Stimulated activated CD4-positive, alpha-beta T cell treated with anti-CD3 and anti-CD28 coated beads, Interleukin-1b, Interleukin-23, amount 100 ng/mL, for 24 hours (primary cell): ENCODE data around the gene PLXNA1.

Source experiments
- DNase-seq, 4 experiments: peaks; one replicate each; pipeline ENCODE4 v3.0.0-alpha.2; 2020; ENCODE audit warnings: low read depth in 4 of 4, low spot score in 1 of 4

PLXNA1 gene

DNA sequence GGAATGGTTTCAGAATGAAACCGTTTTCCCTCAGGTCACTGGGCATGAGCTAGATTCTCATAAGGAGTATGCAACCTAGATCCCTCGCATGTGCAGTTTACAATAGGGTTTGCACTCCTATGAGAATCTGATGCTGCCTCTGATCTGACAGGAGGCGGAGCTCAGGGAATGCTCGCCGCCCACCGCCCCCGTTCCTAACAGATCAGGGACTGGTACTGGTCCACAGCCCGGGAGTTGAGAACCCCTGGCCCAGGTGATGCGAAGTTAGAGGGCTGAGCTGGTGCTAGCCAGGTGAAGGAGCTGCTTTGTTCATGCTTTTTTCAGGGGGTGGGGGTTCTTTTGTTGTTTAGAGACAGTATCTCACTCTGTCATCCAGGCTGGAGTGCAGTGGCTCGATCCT, 15.5 kb upstream of the PLXNA1 start:
- DNase-seq, result no peak

DNA sequence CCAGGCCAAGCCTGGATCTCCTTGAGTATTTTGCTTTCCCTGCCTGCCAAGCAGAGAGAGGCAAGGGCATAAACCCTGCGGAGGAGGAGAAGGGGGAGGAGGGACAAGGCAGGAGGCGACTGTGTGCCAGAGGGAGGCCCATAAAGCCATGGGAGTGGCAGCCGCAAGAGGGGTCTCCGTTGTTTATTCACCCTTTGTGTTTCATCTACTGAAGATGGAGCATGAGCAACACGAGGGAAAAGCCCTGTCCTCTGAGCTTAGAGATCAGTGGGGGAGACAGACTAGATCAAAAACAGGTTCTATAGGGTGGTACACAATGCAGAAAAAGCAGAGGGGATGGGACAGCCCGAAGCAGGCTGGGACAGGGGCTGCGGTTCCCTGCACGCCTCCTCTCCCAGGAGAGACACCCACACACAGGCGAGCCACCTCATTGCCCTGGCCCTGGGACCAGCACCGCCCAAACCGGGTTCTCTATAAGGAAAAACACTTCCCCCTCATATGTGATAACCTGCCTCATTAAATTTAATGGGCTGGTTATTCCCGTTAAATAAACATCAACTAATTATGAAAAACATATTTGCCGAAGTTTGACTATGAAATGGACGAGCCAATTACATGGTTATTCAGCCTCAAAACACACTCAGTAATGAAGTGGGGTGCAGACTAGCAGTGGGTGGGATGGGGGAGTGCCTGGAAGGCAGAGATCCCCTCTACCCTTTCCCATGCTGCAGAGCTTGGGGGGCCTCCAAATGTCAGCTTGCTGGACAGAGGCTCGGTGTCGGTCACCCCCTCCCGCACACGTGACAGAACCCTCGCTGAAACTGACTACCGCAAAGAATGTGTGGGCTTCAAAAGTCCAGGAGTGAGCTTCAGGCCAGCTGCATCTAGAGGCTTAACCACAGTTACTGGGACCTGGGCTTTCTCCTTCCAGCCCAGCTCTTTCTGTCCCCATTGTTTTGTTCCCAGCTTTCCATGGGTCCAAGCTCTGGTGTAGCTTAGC, 14.2 kb upstream of the PLXNA1 start:
- DNase-seq, result no peak

DNA sequence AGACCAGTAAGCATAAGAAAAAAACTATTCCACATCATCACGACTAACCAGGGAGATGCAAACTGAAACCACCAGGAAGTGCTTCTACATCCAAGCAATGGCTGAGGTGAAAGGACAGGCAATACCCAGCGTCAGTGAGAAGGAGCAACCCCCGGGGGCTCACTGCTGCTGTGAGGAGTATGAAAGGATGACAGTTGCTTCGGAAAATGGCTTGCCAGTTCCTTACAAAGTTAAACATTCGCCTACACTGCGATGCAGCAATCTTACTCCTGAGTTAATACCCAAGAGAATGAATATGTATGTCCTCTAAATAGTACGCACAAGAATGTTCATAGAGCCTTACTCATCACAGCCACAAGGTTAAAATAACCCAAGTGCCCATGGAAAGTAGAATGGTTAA, 13.3 kb upstream of the PLXNA1 start:
- DNase-seq, result no peak

DNA sequence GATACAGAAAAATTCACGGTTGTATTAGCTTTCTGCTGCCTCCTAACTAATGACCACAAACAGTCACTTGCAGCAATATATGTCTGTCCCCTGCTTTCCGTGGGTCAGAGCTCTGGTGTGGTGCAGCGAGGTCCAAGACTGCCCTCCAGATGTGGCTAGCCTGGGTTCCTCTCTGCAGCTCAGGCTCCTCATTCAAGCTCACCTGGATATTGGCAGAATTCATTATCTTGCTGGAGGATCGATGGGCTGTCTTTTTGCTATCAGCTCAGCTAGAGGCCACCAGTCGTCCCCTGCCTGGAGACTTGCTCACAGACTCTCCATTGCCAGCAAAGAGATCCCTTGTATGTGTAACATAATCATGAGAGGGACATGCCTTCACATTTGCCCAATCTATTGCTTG, 12.8 kb upstream of the PLXNA1 start:
- DNase-seq, result no peak

DNA sequence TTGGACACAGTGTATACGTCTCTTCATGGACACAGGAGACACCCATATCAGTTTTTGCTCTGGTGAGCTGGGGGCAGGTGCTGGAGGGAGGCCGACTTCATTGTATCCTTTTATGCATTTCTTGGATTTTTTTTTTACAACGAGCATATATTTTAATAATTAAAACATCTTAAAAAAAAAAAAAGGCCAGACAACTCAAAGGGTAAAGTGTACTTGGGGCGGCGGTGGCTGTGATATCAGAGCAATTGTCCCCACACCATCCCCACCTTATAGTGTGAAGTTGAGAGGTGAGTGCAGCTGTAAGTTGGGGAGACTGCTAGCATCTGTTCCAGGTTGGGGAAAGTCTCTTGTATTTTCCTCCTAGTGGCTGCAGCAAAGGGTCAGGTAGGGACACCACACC, 12.0 kb upstream of the PLXNA1 start:
- DNase-seq, result no peak

GRCh38 chr3:126971891-126972351, 11.0 kb upstream of the PLXNA1 start:
- DNase-seq, result no peak

- DNase-seq, result no peak
Observed at GRCh38 chr3:126972866-126973265, 10.0 kb upstream of the PLXNA1 start.

DNA sequence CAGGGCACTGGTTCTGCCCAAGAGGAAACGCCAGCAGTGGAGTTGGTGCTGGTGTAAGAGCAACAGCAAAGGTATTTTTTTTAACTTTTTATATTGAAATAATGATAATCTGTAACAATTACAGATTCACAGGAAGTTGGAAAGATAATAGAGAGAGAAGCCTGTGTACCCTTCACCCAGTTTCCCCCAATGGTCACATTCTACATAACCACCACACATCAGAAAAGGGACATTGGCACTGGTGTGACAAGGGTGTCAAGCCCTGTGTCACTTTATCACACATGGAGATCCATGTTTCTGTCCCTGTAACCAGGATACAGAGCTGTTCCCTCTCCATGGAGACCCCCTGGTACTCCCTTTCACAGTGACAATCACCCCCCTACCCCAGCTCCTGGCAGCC, 9.1 kb upstream of the PLXNA1 start:
- no peak for DNase-seq

DNA sequence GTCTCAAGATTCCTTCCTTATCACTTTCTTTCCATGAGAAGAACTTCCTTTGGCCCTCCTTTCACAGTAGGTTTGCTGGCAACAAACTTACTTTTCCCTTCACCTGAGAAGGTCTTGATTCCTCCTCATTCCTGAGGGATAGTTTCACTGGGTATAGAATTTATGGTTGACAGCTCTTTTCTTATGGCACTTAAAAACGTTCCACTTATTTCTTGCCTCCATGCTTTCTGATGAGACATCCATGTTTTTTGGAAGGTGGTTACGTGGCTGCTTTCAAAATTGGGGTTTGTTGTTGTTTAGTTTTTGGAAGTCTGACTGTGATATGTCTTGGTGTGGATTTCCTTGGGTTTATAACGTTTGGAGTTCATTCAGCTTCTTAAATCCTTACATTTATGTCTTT, 8.2 kb upstream of the PLXNA1 start:
- DNase-seq, result no peak

DNA sequence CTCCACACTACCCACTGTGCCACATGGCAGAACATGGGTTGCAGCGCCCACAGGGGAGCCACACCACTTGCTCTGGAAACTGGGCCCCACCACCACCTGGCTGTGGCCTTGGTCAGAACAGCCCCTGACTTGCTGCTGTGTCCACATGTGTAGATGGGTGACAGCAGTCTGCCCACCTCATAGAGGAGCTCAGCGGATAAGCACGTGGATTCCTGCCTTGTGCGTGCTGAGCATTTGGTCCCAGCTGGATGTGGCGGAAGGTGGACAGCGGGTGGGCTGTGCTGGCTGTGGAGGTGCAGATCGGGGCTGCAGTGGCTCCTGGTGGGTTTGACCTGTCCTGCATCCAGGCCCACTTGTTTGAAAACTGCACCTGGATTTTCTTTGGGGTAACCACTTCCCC, 6.0 kb upstream of the PLXNA1 start:
- DNase-seq, result no peak

- no peak for DNase-seq
Observed at GRCh38 chr3:126977821-126978220, 5.1 kb upstream of the PLXNA1 start.

DNA sequence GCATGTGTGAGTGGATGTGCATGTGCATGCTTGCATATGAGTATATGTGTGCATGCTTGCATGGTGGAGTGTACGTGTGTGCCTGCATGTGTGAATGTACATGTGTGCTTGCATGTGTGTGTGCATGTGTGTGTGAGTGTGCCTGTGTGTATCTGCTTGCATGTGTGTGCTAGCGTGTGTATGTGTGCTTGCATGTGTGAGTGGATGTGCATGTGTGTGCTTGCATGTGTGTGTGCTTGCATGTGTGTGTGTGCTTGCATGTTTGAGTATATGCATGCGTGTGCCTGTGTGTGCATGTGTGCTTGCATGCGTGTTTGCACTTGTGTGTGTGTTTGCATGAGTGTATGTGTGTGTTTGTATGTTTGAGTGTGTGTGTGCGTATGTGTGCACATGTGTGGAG, 4.6 kb upstream of the PLXNA1 start:
- no peak for DNase-seq

DNA sequence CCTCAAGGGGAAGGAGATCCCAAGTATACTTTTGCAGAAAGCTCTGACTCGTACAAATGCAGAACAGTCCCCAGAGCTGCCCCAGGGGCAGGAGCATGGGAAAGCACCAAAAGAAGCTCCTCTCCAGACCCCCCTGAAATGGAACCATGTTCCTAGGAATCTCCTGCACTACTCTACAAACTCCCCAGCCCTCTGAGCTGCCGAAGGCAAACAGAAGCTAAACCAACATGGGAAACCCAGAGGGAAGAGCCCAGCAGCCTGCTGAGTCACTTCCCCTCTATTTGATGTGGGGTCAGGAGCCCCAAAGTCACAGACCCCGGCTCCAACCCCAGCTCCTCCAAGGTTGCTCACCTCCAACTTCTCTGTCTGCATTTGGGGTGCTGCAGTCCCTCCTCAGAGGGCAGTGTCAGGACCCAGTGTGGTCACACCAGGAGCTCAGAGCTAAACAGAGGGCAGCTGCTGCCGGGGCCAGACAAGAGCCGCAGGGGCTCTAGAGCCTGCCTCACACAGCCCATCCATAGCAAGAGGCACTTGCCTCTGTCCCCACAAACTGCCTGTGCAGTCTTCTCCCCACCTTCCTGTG, 3.8 kb upstream of the PLXNA1 start:
- DNase-seq, result no peak

DNA sequence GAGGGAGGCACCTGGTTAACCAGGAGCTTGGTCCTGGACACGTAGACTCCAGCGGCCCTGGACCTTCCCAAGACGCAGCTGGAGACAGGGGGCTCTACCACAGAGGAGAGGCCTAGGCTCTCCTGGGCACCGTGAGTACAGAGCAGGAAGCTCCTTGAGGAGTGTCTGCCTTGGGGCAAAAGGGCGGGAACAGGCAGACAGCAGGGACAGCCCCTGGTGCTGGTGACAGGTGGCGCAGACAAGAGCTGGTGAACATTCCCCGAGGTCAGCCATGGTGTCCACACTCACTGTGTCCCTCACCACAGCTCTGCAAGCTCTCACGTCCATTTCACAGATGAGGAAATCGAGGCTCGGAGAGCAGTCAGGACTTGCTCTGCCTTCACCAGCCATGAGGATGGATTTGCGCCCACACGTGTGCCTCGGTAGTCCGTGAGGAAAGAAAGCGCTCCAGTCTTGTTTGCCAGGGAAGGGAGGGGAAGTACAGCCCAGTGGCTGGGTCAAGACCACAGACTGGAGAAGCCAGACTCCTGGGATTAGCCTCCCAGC, 2.6 kb upstream of the PLXNA1 start:
- DNase-seq, result no peak

DNA sequence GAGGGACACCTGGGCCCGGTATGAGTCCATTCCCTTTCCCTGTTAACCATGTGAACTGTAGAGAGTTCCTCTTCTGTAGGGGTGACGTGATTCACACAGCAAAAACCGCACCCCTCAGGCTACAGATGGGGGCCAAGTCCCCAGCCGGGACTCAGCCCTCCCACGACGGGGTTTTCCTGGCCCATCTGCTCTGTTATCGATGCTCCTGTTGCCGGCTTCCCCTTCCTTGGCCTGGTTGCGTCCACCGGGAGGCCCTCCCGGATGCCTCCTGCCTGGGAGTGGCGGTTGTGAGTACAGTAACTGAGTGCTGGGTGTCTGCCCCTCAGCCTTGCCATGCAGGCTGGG, 817 bp upstream of the PLXNA1 start:
- DNase-seq, result peak in 3 of 4 experiments; percentile 34 to 55 (median 37)

GRCh38 chr3:126983276-126983652, 349 bp downstream of the PLXNA1 start:
- no peak for DNase-seq

DNA sequence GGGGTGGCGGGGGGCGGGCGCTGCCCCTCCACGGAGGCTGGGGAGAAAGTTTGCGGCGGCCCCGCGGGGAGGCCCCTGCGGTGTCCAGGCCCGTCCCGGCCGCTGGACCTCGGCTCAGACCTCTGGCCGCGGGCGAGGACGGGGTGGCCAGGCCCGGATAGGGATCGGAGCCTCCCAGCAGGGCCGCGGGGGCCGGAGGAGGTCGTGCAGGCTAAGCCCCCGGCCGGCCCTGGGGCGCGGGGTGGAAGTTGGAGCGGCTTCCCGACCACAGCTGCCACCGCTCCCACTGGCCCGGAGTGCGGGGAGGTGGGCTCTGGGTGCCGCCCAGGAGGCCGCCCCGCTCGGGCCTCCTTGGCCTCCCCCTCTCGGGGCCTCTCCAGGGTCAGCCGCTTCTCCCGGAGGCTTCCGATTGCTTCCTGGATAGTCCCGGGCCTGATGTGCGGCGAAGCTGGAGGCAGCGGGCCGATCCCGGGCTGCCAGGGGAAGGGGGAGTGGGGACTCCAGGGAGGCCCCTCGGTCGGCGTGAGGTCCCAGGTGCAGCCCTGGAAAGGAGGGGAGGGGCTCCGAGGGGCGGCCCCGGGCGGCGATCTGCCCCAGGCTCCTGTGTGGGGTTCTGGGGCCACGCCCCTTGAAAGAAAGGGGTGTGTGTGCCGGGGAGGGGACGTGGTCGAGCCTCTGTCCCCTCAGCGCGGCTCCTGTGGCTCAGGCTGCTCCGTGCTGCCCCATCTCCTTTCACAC, 907 bp downstream of the PLXNA1 start:
- peak in 2 of 4 experiments; percentile 21 to 23 for DNase-seq

DNA sequence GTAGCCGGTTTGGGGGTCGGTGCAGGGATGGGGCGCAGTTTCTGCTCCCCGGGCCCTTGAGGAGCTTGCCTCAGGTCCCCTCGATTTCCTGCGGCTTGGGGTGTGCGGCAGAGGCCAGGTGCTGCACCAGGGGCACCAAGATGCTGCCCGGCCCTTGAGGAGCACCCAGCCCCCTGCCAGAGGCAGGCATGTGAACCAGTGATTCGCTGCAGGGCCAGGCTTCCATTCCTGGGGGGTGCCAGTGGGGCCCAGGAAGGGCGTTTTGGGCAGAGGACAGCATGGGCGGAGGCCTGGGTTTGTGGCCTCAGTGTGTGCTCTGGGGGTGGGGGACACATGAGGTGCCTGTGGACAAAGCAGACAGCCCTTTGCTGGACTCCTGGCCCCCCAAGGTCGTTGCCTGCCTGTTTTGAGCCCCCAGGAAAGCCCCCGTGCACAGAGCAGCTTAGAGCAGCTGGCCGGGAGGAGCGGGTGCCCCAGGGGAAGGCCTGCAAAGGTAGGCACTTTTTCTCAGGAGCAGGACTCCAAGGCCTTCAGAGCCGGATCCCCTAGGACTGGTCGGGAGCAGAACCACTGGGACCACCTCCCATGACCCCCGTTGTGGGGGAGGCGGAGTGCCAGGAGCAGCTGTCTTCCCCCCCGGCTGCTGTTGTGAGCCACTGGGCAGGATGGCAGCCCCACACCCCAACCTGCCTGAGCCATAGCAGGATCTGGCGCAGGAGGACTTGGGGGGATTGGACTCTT, 1.6 kb downstream of the PLXNA1 start:
- no peak for DNase-seq

- DNase-seq, result no peak
Observed at GRCh38 chr3:126985132-126985985, 2.4 kb downstream of the PLXNA1 start.

DNA sequence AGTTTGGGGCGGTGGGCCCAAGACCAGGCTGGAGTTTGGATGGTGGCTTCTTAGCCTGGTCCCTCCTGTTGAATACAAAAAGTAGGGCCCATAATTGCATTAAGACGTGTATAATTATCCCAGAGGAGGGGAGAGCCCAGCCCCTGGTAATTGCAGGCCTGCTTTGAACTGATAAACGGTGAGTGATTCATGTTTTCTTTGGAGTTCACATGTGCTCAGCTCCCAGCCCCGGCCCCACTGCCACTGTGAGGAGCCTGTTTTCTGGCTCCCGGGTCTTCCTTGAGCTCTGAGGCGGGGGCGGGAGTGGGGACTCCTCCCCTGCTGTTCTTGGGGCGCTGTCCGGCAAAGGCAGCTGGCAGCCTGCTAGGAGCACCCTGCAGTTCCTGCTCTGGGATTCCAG, 3.1 kb downstream of the PLXNA1 start:
- no peak for DNase-seq
